WTC11 (cell line): Measurements from ENCODE around the gene ELANE.

Experiments used
- ATF3 ChIP-seq: sonication (generic); formaldehyde crosslinking; conservative IDR thresholded peaks from 2 replicates; pipeline ENCODE4 v1.8.1; 2022; ENCODE audit warnings: mild to moderate bottlenecking, missing genetic modification reagents
- IRF1 ChIP-seq: sonication (generic); formaldehyde crosslinking; IDR thresholded peaks from 2 replicates; pipeline ENCODE4 v1.8.0; 2023; ENCODE audit warnings: missing genetic modification reagents
- TF ChIP-seq, protein P1 (sequence below): fragments of 200-600 bp; IDR thresholded peaks from 2 replicates; pipeline ENCODE4 v1.8.0; 2022; ENCODE audit warnings: antibody characterized with exemption
- TF ChIP-seq, protein P2 (sequence below): sonication (generic); formaldehyde crosslinking; IDR thresholded peaks from 2 replicates; pipeline ENCODE4 v1.8.0; 2022; ENCODE audit warnings: mild to moderate bottlenecking, missing genetic modification reagents
- TF ChIP-seq, protein P3 (sequence below): sonication (generic); formaldehyde crosslinking; IDR thresholded peaks from 2 replicates; pipeline ENCODE4 v1.8.1; 2022; ENCODE audit warnings: low read depth, missing genetic modification reagents, borderline replicate concordance
- TF ChIP-seq, protein P4 (sequence below): sonication (generic); formaldehyde crosslinking; IDR thresholded peaks from 2 replicates; pipeline ENCODE4 v1.8.1; 2022; ENCODE audit warnings: low read depth, mild to moderate bottlenecking, moderate library complexity, missing genetic modification reagents, borderline replicate concordance

- TF ChIP-seq, protein P1, sequence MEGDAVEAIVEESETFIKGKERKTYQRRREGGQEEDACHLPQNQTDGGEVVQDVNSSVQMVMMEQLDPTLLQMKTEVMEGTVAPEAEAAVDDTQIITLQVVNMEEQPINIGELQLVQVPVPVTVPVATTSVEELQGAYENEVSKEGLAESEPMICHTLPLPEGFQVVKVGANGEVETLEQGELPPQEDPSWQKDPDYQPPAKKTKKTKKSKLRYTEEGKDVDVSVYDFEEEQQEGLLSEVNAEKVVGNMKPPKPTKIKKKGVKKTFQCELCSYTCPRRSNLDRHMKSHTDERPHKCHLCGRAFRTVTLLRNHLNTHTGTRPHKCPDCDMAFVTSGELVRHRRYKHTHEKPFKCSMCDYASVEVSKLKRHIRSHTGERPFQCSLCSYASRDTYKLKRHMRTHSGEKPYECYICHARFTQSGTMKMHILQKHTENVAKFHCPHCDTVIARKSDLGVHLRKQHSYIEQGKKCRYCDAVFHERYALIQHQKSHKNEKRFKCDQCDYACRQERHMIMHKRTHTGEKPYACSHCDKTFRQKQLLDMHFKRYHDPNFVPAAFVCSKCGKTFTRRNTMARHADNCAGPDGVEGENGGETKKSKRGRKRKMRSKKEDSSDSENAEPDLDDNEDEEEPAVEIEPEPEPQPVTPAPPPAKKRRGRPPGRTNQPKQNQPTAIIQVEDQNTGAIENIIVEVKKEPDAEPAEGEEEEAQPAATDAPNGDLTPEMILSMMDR: no peak
- TF ChIP-seq, protein P2, sequence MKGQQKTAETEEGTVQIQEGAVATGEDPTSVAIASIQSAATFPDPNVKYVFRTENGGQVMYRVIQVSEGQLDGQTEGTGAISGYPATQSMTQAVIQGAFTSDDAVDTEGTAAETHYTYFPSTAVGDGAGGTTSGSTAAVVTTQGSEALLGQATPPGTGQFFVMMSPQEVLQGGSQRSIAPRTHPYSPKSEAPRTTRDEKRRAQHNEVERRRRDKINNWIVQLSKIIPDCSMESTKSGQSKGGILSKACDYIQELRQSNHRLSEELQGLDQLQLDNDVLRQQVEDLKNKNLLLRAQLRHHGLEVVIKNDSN (CRISPR knock-in tag): no peak
- TF ChIP-seq IRF1 (CRISPR knock-in tag) (no peak), ATF3 (CRISPR knock-in tag) (no peak)
- TF ChIP-seq, protein P3, sequence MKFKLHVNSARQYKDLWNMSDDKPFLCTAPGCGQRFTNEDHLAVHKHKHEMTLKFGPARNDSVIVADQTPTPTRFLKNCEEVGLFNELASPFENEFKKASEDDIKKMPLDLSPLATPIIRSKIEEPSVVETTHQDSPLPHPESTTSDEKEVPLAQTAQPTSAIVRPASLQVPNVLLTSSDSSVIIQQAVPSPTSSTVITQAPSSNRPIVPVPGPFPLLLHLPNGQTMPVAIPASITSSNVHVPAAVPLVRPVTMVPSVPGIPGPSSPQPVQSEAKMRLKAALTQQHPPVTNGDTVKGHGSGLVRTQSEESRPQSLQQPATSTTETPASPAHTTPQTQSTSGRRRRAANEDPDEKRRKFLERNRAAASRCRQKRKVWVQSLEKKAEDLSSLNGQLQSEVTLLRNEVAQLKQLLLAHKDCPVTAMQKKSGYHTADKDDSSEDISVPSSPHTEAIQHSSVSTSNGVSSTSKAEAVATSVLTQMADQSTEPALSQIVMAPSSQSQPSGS (CRISPR knock-in tag): no peak
- TF ChIP-seq, protein P4, sequence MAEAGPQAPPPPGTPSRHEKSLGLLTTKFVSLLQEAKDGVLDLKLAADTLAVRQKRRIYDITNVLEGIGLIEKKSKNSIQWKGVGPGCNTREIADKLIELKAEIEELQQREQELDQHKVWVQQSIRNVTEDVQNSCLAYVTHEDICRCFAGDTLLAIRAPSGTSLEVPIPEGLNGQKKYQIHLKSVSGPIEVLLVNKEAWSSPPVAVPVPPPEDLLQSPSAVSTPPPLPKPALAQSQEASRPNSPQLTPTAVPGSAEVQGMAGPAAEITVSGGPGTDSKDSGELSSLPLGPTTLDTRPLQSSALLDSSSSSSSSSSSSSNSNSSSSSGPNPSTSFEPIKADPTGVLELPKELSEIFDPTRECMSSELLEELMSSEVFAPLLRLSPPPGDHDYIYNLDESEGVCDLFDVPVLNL: no peak
These were observed 3.5 kb downstream of the ELANE start for GRCh38 chr19:855566-856120.
